Renal cortical epithelial cell (primary cell): ENCODE measurements around the gene CEACAM3. TPM values are rescaled to one million over a fixed set of nuclear protein-coding genes. Genes with fewer than 3 reads are reported as not detected.
"Not testable (repeated sequence)": the region's sequence is repeated elsewhere in the genome, so short reads cannot be mapped to it uniquely, and the experiment has no call there.

Source experiments
- DNase-seq: peaks from one replicate; pipeline ENCODE4 v3.0.0-alpha.2; 2011; ENCODE audit warnings: low read depth
- total RNA-seq: library from RNA; depleted of rRNA; stranded (reverse); fragments of >200 nt; gene quantifications from 2 replicates; pipeline ENCODE4 v1.2.3, GENCODE V29; 2014

Gene CEACAM3
- total RNA-seq, result not detected in 2 replicates

DNA sequence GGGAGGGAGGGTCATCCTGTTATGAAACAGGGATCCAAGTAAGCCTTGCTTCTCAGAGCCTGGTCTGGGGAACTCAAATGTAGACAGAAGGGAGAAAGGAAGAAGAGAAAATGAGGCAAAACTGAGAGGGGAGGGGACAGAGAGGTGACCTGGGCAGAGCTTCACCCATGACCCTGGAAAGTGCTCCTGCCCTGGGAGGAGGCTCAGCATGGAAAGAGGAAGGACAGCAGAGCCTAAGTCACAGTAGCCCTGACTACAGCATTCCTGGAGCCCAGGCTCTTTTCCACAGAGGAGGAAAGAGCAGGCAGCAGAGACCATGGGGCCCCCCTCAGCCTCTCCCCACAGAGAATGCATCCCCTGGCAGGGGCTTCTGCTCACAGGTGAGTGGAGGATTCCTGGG lies at the start of gene CEACAM3:
TSS of gene CEACAM3 (plus strand) at position 226 of the 400 bp plus-strand sequence. CDS start at position 317, 91 bp downstream.
- no peak for DNase-seq

DNA sequence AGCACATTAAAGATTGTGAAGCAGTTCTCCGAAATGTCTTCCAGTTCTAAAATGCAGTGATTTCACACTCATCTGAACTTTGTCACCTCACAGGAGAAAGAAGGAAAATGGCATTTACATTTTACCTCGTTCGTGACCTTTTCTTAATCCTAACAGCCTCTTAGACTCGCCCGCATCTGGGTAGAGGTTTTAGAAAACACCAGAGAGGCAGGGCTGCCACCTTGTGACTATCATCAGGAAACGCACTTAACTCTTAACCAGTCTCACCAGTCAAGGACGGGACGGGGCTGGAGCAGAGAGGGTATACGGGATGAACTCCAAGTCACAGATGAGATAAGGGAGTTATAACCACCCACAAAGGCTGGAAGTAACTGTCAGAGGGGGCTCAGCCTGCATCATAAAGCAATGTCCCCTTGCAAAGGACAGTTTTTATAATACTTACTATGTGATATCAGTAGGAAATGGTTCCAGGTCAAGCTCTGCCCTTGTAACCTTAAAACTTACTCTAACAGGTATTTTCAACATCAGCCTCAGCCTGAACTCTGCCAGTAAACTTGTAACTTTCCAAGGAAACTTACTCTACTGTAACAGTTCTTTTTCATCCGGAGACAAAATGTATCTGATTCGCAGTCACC lies 49.7 kb upstream of the CEACAM3 start:
- DNase-seq, result peak; percentile 34

DNA sequence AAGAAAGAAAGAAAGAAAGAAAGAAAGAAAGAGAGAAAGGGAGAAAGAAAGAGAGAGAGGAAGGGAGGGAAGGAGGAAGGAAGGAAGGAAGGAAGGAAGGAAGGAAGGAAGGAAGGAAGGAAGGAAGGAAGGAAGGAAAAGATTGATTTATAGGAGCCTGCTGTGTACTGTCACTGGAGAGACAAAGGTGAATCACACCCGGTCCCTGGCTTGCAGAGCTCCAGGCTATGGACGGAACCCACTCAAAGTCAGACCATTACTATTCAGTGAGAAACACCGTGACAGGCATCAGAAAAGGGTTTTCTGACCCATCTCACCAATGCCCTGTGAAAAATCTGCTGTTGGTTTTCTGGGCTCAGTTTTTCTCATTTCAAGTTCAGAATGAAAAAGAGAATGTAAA lies 48.4 kb upstream of the CEACAM3 start:
- DNase-seq, result no peak

DNA sequence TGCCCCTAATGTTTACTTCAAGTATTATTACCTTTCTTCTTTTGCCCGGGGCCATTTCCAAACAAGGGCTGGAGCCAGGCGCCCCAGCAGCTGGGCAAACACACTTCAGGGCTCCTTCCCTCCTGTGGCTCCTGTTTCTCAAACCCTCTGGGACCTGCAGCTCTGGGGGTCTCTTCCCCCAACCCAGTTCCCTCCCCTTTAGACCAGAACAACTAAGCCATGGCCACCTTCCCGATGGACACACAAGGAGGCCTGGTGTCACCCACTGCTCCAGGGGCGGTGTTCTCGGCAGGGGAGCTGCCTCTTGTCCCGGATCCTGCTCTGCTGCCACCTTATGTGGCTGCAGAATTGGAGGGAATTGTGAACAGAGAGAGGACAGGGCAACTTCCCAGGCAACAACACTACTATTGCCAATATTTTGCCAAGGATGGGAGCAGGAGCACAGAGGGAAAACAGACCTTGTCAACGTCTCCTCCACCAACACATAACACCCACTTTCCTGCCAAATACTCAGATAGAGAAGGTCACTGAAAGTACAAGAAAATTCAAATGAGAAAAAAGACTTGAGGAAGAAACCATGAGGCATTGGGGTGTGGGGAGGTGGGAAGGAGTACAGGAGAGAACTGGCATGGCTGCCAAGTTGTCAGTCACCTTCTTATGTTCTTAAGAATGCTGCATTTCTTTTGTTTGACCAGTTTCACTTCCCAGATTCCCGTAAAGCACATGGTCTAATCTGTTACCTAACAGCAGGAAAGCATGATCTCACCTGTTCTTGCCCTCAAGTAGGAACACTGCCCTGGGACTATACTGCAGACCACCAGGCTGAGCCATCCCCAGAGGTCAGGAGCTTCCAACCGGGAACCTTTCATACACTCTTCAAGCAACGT lies 45.9 kb upstream of the CEACAM3 start:
- DNase-seq, result not testable (repeated sequence)

DNA sequence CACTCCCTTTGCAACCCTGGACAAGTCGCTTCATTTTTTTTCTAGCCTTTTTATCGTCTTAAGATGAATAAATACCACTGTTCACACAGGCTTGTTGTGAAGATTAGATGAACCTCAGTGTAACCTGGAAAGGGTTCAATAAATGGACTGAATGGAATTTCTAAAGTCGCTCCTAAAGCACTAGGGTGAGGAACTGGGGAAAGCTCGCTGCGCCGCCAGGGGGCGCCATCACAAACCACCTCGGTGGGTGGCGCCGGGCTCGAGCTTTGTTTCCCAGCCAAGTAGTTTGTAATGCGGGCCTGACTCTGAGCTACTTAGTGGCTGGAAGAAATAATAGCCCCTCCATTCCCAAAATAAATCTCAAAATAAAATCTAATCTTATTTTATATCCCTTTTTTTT lies 43.2 kb upstream of the CEACAM3 start:
- no peak for DNase-seq

DNA sequence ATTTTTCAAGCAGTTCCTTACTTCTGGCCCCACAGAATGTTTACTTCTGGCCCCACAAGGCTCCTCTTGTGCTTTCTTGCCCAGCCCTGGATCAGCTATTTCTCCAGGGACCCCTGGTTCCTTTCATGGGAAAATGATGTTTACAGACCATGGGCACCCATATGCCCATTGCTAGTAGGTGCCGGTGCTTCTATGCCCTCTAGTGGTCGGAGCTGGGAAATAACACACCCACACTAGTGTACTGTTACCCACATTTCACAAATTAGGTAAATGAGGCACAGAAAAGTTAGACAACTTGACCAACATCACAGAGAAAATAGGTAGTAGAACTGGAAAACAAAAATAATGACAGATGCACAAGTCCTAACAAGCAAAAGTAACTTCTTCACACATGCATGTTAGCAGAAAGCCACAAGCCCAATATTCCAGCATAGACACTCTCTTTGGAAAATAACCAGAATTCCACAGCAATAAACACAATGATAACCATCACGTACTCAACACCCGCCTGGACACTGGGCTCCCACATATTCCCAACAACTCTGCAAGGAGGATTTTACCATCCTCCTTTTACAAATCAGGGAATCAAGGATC lies 42.4 kb upstream of the CEACAM3 start:
- no peak for DNase-seq

DNA sequence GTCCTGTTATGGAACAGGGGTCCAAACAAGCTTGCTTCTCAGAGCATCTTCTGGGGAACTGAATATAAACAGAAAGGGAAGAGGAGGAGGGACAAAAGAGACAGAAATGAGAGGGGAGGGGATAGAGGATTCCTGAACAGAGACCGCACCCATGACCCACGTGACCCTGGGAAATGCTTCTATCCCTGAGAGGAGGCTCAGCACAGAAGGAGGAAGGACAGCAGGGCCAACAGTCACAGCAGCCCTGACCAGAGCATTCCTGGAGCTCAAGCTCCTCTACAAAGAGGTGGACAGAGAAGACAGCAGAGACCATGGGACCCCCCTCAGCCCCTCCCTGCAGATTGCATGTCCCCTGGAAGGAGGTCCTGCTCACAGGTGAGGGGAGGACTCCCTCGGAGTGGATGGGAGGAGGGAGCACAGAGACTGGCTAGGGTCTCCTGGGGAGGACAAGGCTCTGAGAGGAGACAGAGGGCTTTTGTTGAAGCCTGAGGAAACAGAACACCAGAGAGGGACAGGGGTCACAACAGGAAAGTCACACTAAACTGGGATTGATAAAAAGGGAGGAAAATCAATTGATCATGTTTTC lies 41.0 kb upstream of the CEACAM3 start, which contains the start of gene CEACAM6:
TSS of gene CEACAM6 (plus strand) at position 203 of the 586 bp plus-strand sequence. CDS start at position 312, 109 bp downstream.
- no peak for DNase-seq

DNA sequence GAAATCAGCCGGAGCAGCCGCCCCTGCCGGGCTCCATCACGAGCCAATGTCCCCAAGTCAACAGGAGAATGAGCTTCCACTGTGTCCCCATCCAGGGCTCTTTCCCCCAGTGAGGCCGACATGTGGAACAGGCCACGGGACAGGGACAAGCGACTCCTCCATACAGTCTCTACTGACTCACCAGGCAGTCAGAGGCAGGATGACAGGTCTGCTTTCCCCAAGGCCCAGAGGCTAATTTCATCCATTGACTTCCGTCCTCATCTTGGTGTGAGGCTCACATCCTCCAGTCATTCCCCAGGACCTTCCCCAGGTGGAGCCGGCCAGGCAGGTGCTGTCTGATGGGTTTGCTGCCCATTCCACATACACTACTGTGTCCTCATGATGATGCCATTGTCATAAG lies 37.5 kb upstream of the CEACAM3 start:
- no peak for DNase-seq

DNA sequence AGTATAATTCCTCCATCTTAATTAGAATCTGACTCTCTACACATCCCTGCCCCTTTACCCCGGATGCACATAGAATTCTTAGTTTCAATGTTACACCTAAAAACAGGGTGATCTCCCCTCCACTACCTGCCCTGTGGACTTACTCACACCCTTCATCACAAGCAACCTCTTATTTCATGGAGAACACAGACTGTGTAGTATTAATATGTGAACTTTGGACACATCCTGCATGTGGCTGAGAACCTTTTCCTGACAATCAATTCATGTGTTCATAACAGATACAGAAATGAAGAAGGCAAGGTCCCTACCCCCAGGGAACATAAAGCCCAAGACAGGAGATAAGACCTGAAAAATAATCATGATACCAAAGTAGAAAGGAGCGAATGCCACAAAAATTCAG lies 29.3 kb upstream of the CEACAM3 start:
- no peak for DNase-seq

DNA sequence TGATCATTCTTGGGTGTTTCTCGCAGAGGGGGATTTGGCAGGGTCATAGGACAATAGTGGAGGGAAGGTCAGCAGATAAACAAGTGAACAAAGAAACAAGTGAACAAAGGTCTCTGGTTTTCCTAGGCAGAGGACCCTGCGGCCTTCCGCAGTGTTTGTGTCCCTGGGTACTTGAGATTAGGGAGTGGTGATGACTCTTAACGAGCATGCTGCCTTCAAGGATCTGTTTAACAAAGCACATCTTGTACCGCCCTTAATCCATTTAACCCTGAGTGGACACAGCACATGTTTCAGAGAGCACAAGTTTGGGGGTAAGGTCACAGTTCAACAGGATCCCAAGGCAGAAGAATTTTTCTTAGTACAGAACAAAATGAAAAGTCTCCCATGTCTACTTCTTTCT lies 28.3 kb upstream of the CEACAM3 start:
- DNase-seq, result not testable (repeated sequence)

DNA sequence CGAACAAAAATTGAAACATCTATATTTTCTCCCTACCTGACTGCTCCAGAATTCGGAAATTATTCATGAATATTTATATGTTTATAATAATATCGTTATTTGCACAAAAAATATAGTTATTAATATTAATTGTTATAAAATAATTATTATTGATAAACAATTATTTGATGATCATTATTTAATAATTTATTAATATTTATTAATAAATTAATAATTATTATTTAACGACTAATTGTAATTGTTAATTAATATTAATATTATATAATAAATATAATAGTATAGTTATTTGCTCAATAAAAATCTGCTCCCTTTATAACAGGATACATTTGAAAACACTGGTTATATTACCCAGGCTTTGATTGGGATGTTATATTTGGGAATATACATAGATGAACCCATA lies 26.8 kb upstream of the CEACAM3 start:
- no peak for DNase-seq

DNA sequence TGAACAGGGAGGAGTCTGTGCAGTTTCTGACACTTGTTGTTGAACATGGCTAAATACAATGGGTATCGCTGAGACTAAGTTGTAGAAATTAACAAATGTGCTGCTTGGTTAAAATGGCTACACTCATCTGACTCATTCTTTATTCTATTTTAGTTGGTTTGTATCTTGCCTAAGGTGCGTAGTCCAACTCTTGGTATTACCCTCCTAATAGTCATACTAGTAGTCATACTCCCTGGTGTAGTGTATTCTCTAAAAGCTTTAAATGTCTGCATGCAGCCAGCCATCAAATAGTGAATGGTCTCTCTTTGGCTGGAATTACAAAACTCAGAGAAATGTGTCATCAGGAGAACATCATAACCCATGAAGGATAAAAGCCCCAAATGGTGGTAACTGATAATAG lies 25.0 kb upstream of the CEACAM3 start:
- DNase-seq, result no peak

DNA sequence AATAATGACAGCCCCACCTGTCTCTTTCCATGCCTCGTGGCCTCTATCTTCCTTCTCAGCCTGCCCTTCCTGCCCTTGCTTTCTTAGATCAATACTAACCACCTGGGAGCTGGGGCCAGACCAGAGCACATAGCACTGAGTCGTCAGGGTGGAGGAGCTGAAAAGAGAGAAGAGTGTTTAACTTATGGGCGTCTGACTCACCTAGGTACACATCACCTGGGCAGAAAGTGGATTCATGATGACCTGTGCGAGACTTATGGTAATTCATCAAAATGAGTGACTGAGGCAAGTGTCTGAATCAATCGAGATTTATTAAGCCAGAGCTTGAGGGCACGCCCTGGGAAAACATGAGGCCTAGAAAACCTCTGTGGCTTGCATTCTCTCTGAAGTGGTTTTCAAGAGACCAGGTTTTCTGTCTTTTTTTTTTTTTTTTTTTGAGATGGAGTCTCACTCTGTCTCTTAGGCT lies 21.8 kb upstream of the CEACAM3 start:
- DNase-seq, result peak; percentile 47

DNA sequence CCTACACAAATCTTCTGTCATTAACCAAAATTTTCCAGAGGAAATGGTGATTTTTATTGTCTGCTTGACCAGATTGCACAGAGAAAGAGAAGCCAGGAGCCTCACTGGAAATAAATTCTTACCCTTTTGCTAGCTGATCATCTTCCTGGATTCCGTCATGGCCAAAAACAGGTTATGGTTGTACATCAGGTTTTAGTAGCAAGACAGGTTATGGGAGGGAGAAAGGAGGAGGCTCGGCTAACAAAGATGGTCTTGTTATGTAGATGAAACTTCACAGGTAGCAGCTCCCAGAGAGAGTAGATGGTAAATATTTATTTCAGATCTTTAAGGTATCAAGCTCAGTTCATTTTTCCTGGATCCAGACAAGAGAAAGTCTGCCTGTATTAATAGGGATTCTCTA lies 19.7 kb upstream of the CEACAM3 start:
- no peak for DNase-seq

DNA sequence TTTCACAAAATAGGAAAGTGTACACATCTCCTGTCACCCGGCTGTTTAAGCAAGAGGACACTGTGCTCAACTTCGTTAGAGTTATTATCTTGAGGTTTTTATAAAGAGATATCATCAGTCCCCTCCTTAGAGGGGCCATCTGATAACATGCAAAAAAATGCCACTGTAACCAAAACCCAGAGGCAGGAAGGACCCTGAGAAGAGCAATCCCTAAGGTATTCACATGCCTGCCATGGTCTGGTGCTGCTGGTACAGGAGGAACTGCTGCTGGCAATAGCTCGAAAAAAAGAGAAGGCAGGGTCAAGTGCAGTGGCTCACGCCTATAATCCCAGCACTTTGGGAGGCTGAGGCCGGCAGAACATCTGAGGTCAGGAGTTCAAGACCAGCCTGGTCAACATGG lies 12.8 kb upstream of the CEACAM3 start:
- DNase-seq, result no peak

DNA sequence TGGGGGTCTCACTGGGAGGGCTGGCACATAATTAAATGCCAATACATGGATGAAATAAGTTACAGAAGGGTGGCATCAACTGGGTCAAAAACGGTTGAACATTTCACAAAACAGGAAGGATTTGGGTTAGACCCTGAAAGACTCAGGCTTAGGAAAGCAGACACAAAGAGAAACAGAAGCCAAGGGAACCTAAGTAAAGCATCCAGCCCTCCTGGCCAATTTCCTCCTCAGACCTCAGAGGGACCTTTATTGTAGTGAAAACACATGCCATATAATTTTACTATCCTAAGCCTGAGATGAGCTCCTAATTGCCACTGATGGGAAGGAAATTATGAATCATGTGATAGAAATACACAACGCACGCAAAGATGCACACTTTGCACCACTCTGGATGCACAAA lies 12.1 kb upstream of the CEACAM3 start:
- no peak for DNase-seq

DNA sequence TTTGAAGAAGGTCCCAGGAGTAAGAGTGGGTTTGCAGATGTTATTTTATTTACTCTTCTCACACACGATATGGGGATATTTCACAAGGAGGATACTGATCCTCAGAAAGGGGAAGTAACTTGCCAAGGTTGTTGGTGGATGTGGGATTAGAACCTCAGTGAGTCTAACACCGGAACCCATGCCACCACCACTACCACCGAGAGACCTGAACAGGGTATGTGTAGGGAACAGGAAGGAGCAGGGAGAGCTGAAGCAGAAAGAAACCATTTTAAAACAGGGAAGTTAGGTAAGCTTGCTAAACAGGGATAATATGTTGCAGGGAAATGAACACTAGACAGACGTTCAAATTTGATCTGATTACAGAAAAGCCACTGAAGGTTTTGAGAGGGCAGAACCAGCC lies 11.6 kb upstream of the CEACAM3 start:
- DNase-seq, result no peak

DNA sequence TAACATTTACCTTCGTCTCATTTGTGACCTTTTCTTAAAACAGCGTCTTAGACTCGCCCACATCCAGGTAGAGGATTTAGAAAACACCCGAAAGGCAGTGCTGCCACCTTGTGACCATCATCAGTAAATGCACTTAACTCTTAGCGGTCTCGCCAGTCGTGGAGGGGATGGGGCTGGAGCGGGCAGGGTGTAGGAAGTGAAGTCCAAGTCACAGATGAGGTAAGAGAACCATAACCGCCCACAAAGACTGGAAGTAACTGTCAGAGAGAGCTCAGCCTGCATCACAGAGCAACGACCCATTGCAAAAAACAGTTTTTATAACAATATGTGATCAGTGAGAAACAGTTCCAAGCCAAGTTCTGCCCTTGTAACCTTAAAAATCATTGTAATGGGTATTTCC lies 10.7 kb upstream of the CEACAM3 start:
- peak; percentile 72 for DNase-seq

DNA sequence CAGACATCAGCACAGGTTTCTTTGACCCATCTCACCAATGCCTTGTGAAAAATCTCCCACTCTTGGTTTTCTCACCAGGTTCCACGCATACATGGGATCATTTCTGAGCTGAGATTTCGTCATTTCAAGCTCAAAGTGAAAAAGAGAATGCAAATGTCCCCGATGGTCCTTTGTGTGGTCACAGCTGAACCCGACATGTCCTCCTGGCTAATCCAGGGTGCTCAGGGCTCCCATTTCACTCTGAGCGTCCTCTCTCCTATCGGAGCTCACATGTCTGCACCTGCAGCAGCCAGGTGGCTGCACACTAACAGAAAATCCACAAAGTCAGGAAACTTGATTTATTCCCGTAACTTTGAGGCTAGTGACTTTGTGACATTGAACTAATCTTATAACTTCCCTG lies 9.3 kb upstream of the CEACAM3 start:
- DNase-seq, result no peak

DNA sequence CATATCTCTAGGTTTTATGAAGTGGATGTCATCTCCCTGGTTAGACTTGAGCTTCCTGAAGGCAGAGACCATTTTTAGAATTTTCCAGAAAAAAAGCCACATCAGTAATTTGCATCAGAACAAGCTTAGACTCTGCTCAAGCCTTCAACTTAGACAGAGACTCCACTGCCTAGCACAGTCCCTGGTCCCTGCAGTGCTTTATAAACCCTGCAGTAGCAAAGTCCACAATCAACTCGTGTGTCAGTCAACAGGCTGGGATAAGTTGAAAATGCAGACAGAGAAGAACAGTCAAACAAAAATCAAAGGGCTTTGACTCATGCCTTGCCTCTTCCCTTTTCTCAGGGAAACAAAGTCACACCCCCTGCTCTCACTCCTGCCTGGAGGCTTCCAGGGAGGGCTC lies 7.9 kb upstream of the CEACAM3 start:
- DNase-seq, result not testable (repeated sequence)

DNA sequence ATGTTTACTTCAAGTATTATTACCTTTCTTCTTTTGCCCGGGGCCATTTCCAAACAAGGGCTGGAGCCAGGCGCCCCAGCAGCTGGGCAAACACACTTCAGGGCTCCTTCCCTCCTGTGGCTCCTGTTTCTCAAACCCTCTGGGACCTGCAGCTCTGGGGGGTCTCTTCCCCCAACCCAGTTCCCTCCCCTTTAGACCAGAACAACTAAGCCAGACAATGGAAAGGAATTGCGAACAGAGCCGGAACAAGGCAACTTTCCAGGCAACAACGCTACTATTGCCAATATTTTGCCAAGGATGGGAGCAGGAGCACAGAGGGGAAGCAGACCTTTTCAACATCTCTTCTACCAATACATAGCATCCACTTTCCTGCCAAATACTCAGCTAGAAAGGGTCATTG lies 7.3 kb upstream of the CEACAM3 start:
- DNase-seq, result not testable (repeated sequence)
